Adrenal gland (tissue), 12 donors: Measurements from ENCODE around the gene BCAS4. TPM values are rescaled to one million over a fixed set of nuclear protein-coding genes. Genes with fewer than 3 reads are reported as not detected.

ENCODE experiments used
- DNase-seq, 7 donors: peaks; one replicate each; pipeline ENCODE4 v3.0.0-alpha.2; 2019 to 2020
- H3K27ac ChIP-seq, 5 donors: fragments of 200-600 bp; sonication (generic) in 4 of 5; 1 replicate in 3 of 5; 2 replicates in 2 of 5; pipeline versions ENCODE4 v1.5.1 to v1.8.0; 2016 to 2020; ENCODE audit warnings: mild to moderate bottlenecking in 1 of 5
- H3K27me3 ChIP-seq: fragments of 200-600 bp; 2 replicates; pipeline ENCODE4 v1.8.0; 2021
- H3K36me3 ChIP-seq, 2 donors: fragments of 200-600 bp; replicated peaks in 1 of 2; 1 replicate in 1 of 2; 2 replicates in 1 of 2; pipeline versions ENCODE4 v1.5.1 to v1.8.0; 2018 to 2022
- H3K4me1 ChIP-seq, 2 donors: fragments of 200-600 bp; replicated peaks in 1 of 2; 1 replicate in 1 of 2; 2 replicates in 1 of 2; pipeline versions ENCODE4 v1.5.1 to v1.8.0; 2018 to 2021
- H3K4me3 ChIP-seq, 4 donors: fragments of 200-600 bp; sonication (generic) in 3 of 4; one replicate each; pipeline ENCODE4 v1.5.1; 2016 to 2018
- H3K9me3 ChIP-seq, 3 donors: fragments of 200-600 bp; sonication (generic) in 1 of 3; replicated peaks in 1 of 3; 1 replicate in 2 of 3; 2 replicates in 1 of 3; pipeline versions ENCODE4 v1.5.1 to v1.8.0; 2016 to 2021
- CTCF ChIP-seq, 6 experiments: fragments of 450-650 bp in 4 of 6; fragments of 200-600 bp in 2 of 6; sonication (generic) in 1 of 6; IDR thresholded peaks; 1 replicate in 5 of 6; 2 replicates in 1 of 6; pipeline versions ENCODE4 v1.5.1 to v1.8.0; 2016 to 2021; ENCODE audit warnings: antibody characterized with exemption in 6 of 6, mild to moderate bottlenecking in 2 of 6, moderate library complexity in 1 of 6
- POLR2A ChIP-seq, 2 donors: fragments of 450-650 bp; IDR thresholded peaks; one replicate each; pipeline ENCODE4 v1.6.1; 2017; ENCODE audit warnings: antibody characterized with exemption in 2 of 2, mild to moderate bottlenecking in 2 of 2, moderate library complexity in 1 of 2
- WGBS, 4 donors: extraction: QIAGEN DNeasy Blood & Tissue Kit in 2 of 4; methylation state at CpG; one replicate each; pipeline versions ENCODE4 v1.1.5 to v1.1.7; 2013 to 2017; 5-methylcytosine and 5-hydroxymethylcytosine counted together
- intact Hi-C, 2 donors: fragments of 100-400 bp; cut with DNase I; formaldehyde crosslinking; loops; one replicate each; pipeline versions ENCODE4 v1.14.1 to v1.15.0; 2022 to 2023
- polyA plus RNA-seq, 3 donors: library from polyadenylated mRNA; stranded (reverse); fragments of 200-250 nt in 2 of 3; fragments of 350-450 nt in 1 of 3; fragmentation: Illumina TruSeq in 1 of 3; extraction: RNeasy Lipid Tissue Mini Kit (QIAGEN cat#74804) in 1 of 3; gene quantifications; one replicate each; pipeline ENCODE4 v1.2.3, GENCODE V29; 2013 to 2014
- total RNA-seq, 9 donors: library from RNA; depleted of rRNA in 4 of 9; stranded (reverse); fragments of >200 nt in 4 of 9; fragments of 120-200 nt in 1 of 9; fragmentation: NEBNext Ultra II Directional in 1 of 9; extraction: Animal tissue kit (Norgen Biotek cat#: 25700) in 1 of 9; gene quantifications; one replicate each; pipeline versions ENCODE4 v1.1.0 to v1.2.4, GENCODE V29; 2013 to 2023
- donor health status: healthy with polysubstance abuse.
- donor health status: Bipolar disorder and iron deficiency.
- donor health status: DM: yes; HTN: yes; CAD: no.
- donor health status: DM: no; HTN: no; CAD: no.
- donor health status: DM: no; HTN: no; CAD: no.
- donor health status: DM: yes; HTN: yes; CAD: no.

BCAS4 gene
- total and polyA plus RNA-seq, 12 donors: 0.66 to 5.1 (median 1.5) TPM

DNA sequence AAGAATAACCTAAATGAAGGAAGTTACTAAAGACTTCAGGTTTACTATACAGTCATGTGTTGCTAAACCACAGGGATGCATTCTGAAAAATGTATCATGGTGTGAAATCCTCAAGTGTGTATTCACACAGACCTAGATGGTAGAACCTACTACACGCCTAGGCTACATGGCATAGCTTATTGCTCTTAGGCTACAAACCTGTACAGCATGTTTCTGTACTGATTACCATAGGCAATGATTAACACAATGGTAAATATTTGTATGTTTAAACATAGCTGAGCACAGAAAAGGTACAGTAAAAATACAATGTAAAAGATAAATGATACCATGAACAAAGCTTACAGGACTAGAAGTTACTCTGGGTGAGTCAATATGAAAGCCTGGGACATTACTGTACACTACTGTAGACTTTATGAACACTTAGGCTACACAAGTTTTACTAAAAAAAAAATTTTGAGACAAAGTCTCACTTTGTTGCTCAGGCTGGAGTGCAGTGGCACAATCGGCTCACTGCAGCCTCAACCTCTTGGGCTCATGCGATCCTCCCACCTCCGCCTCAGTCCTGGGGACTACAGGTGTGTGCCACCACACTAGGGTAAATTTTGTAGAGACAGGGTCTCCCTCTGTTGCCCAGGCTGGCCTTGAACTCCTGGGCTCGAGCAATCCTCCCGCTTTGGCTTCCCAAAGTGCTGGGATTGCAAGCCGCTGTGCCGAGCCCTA is 100.4 kb downstream of the BCAS4 start:
- no peak for DNase-seq
- H3K9me3 ChIP-seq: no peaks in the 10 kb centered on the region
- intact Hi-C loops: no loop called here
- H3K27me3 ChIP-seq: no peaks in the 10 kb centered on the region
- H3K36me3 ChIP-seq: peaks cover 0 to 80% of the 10 kb centered on the region in 2 donors
- WGBS, 4 donors: 86 to 93% (median 89%) methylated on average over 8 of the region's 8 CpGs
- H3K27ac ChIP-seq: no peak overlapping the region
- peaks cover 0 to 8% of the 10 kb centered on the region in 2 donors for H3K4me1 ChIP-seq
- TF ChIP-seq CTCF (IDR thresholded peaks at IDR 0.05): no peak
- TF ChIP-seq POLR2A (IDR thresholded peaks at IDR 0.05): no peak
- H3K4me3 ChIP-seq: no peak overlapping the region

GRCh38 chr20:50898475-50898874 is 103.6 kb downstream of the BCAS4 start:
- no peak overlapping the region for H3K27ac ChIP-seq
- no peaks in the 10 kb centered on the region for H3K9me3 ChIP-seq
- TF ChIP-seq POLR2A (IDR thresholded peaks at IDR 0.05) (no peak), CTCF (IDR thresholded peaks at IDR 0.05) (no peak)
- intact Hi-C loops: no loop called here
- no peak overlapping the region for H3K4me3 ChIP-seq
- no peak for DNase-seq
- WGBS, 4 donors: 88 to 100% (median 92%) methylated on average over 1 of the region's 1 CpG
- peaks cover 0 to 65% of the 10 kb centered on the region in 2 donors for H3K36me3 ChIP-seq
- no peaks in the 10 kb centered on the region for H3K27me3 ChIP-seq
- H3K4me1 ChIP-seq: no peaks in the 10 kb centered on the region

- no peak for DNase-seq
- H3K36me3 ChIP-seq: peaks cover 0 to 48% of the 10 kb centered on the region in 2 donors
- H3K27me3 ChIP-seq: no peaks in the 10 kb centered on the region
- no peak for TF ChIP-seq POLR2A (IDR thresholded peaks at IDR 0.05)
- H3K9me3 ChIP-seq: no peaks in the 10 kb centered on the region
- H3K27ac ChIP-seq: no peak overlapping the region
- peaks cover 0 to 14% of the 10 kb centered on the region in 2 donors for H3K4me1 ChIP-seq
- no peak overlapping the region for H3K4me3 ChIP-seq
- WGBS, 4 donors: 81 to 98% (median 97%) methylated on average over 7 of the region's 7 CpGs
- intact Hi-C loops: no loop called here
These were observed 105.4 kb downstream of the BCAS4 start for GRCh38 chr20:50900261-50900660.

- H3K4me3 ChIP-seq: no peak overlapping the region
- no peaks in the 10 kb centered on the region for H3K9me3 ChIP-seq
- no peak overlapping the region for H3K27ac ChIP-seq
- 94 to 100% (median 96%) methylated on average over 1 of the region's 1 CpG for WGBS, 4 donors
- TF ChIP-seq POLR2A (IDR thresholded peaks at IDR 0.05) (no peak), CTCF (IDR thresholded peaks at IDR 0.05) (no peak)
- H3K4me1 ChIP-seq: peaks cover 0 to 24% of the 10 kb centered on the region in 2 donors
- peaks cover 0 to 42% of the 10 kb centered on the region in 2 donors for H3K36me3 ChIP-seq
- no peak for DNase-seq
- intact Hi-C loops: no loop called here
- H3K27me3 ChIP-seq: no peaks in the 10 kb centered on the region
These were observed 106.4 kb downstream of the BCAS4 start for GRCh38 chr20:50901301-50901700.
